Common myeloid progenitor, CD34-positive (primary cell): ENCODE measurements around the gene ANKUB1.
A peak's percentile ranks its signal among the peaks of the same experiment; 100 is the strongest.

Experiments used
- CTCF ChIA-PET: fragments of 350-600 bp; sonication (Branson Sonifier 250); formaldehyde crosslinking; loops from one replicate; lab custom pipeline; 2021; ENCODE audit warnings: antibody characterized with exemption; lab: Charles Lee
- POLR2A ChIA-PET: fragments of 350-600 bp; sonication (Branson Sonifier 250); formaldehyde crosslinking; loops from one replicate; lab custom pipeline; 2021; ENCODE audit warnings: antibody characterized with exemption; lab: Charles Lee
- DNase-seq, 3 donors: peaks; one replicate each; pipeline versions ENCODE4 v3.0.0 to v3.0.0-alpha.2; 2013
- H3K27ac ChIP-seq, 2 experiments: 1 replicate in 1 of 2; 2 replicates in 1 of 2; pipeline ENCODE4 v1.7.0; 2013; ENCODE audit warnings: inconsistent platforms in 2 of 2, low read length in 2 of 2, mild to moderate bottlenecking in 2 of 2, low read depth in 1 of 2, moderate library complexity in 1 of 2; ENCODE audit not compliant: severe bottlenecking in 2 of 2, insufficient read depth in 1 of 2, poor library complexity in 1 of 2
- H3K27me3 ChIP-seq, 5 experiments: replicated peaks in 2 of 5; 1 replicate in 3 of 5; 2 replicates in 2 of 5; pipeline versions ENCODE4 v1.6.1 to v1.7.0; 2013; ENCODE audit warnings: low read length in 4 of 5, mild to moderate bottlenecking in 2 of 5, moderate library complexity in 2 of 5, inconsistent platforms in 1 of 5; ENCODE audit not compliant: insufficient read depth in 5 of 5, control insufficient read depth in 4 of 5
- H3K36me3 ChIP-seq, 4 experiments: 1 replicate in 2 of 4; 2 replicates in 2 of 4; pipeline versions ENCODE4 v1.6.1 to v1.7.0; 2013; ENCODE audit warnings: low read length in 3 of 4, control low read depth in 1 of 4, mild to moderate bottlenecking in 1 of 4; ENCODE audit not compliant: control insufficient read depth in 4 of 4, insufficient read depth in 4 of 4
- H3K4me1 ChIP-seq, 4 experiments: 1 replicate in 3 of 4; 2 replicates in 1 of 4; pipeline versions ENCODE4 v1.6.1 to v1.7.1; 2013; ENCODE audit warnings: low read length in 3 of 4, mild to moderate bottlenecking in 3 of 4, control low read depth in 1 of 4, inconsistent platforms in 1 of 4, moderate library complexity in 1 of 4; ENCODE audit not compliant: control insufficient read depth in 4 of 4, insufficient read depth in 4 of 4; ENCODE audit errors: control extremely low read depth in 1 of 4
- H3K4me3 ChIP-seq, 7 experiments: 1 replicate in 4 of 7; 2 replicates in 3 of 7; pipeline versions ENCODE4 v1.5.1 to v1.7.0; 2013; ENCODE audit warnings: mild to moderate bottlenecking in 7 of 7, low read length in 6 of 7, moderate library complexity in 6 of 7, inconsistent platforms in 2 of 7, low read depth in 2 of 7, control low read depth in 1 of 7; ENCODE audit not compliant: insufficient read depth in 4 of 7, control insufficient read depth in 1 of 7; ENCODE audit errors: extremely low read depth in 1 of 7
- H3K9me3 ChIP-seq, 5 experiments: 1 replicate in 4 of 5; 2 replicates in 1 of 5; pipeline versions ENCODE4 v1.6.1 to v1.7.1; 2013; ENCODE audit warnings: low read length in 4 of 5, mild to moderate bottlenecking in 2 of 5, inconsistent platforms in 1 of 5, low read depth in 1 of 5, moderate library complexity in 1 of 5; ENCODE audit not compliant: control insufficient read depth in 4 of 5, insufficient read depth in 2 of 5; ENCODE audit errors: control extremely low read depth in 1 of 5
- WGBS: methylation state at CpG from one replicate; pipeline ENCODE4 v1.1.5; 2013; ENCODE audit not compliant: insufficient coverage; 5-methylcytosine and 5-hydroxymethylcytosine counted together

ANKUB1 gene

DNA sequence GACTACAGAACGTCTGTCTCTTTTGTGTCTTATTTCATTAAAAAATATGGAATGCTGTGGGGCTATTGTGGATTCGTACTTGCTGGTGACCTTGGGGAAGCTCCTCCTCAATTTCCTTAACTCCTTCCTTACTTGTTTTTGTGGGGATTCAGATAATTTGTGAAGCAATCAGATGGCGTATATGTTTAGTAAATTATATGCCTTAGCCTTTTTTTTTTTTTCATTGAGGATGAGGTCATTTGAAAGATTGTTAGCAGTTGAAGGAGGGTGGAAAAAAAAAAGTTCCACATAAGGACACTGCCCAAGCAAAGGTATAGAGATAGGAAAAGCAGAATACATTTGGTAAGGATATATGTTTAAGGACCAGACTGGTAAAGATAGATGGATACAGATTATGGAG is 24.0 kb upstream of the ANKUB1 start:
- H3K4me1 ChIP-seq: peaks cover 19 to 50% (median 30%) of the 10 kb centered on the region in 4 experiments
- DNase-seq: no peak
- H3K36me3 ChIP-seq: peaks cover 0 to 2% (median 0%) of the 10 kb centered on the region in 4 experiments
- no peaks in the 10 kb centered on the region for H3K27me3 ChIP-seq
- no peak overlapping the region for H3K4me3 ChIP-seq
- WGBS: no CpG with 5 or more reads among the region's 3 CpGs
- CTCF ChIA-PET: interaction anchor here (0.9 to 4.4 kb wide), 2 partner anchors 8 to 10 kb away, joined by 4 to 17 read pairs; no protein-coding TSS in a partner anchor
- H3K9me3 ChIP-seq: peaks cover 0 to 3% (median 0%) of the 10 kb centered on the region in 5 experiments
- peak overlapping the region in 1 of 2 experiments; percentile 27 for H3K27ac ChIP-seq
- POLR2A ChIA-PET: no interaction called here

DNA sequence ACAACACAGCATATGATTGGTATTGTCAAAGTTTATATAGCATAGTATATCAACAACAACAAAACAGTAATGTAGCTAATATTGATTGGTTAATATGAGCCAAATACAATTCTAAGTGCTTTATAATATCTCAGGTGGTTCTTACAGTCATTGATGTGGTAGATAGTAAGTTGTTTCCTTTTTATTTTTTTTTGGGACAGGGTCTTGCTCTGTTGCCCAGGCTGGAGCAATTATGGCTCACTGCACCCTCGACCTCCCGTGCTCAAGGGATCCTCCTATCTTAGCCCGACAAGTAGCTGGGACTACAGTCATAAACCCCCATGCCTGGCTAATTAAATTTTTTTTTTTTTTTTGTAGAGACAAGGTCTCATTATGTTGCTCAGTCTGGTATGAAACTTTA is 23.4 kb upstream of the ANKUB1 start:
- ChIA-PET CTCF (interaction anchor here (0.9 kb wide), 1 partner anchor 10 kb away, joined by 4 read pairs; no protein-coding TSS in a partner anchor), POLR2A (no interaction called here)
- no peaks in the 10 kb centered on the region for H3K9me3 ChIP-seq
- no peaks in the 10 kb centered on the region for H3K36me3 ChIP-seq
- no peak overlapping the region for H3K27ac ChIP-seq
- no peaks in the 10 kb centered on the region for H3K27me3 ChIP-seq
- H3K4me3 ChIP-seq: peak overlapping the region in 2 of 7 experiments; percentile 8 to 16
- peaks cover 19 to 50% (median 30%) of the 10 kb centered on the region in 4 experiments for H3K4me1 ChIP-seq
- DNase-seq: no peak
- WGBS: no CpG with 5 or more reads among the region's 3 CpGs

DNA sequence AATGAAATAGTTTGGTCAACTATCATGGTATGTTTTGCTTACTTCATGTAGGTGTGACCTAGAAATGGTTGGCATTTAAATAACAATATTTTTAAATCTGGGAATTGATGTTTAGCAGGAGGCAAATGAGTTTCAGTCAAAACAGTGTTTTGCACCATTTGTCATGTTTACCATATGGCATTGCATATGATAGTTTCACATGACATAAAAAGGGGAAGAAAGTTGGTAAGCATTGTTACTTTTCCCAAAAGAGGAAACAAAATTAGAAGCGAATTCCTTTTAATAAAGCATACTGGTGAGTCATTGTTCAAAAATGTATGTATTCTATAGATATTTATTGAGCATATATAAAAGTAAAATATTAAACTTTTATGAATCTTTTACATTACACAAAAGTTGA is 23.0 kb upstream of the ANKUB1 start:
- no peak overlapping the region for H3K27ac ChIP-seq
- ChIA-PET POLR2A (no interaction called here), CTCF (interaction anchor here (1.0 to 1.5 kb wide), 2 partner anchors 8 to 47 kb away, joined by 3 read pairs; no protein-coding TSS in a partner anchor)
- DNase-seq: peak in 2 of 3 donors; percentile 27 to 50
- WGBS: no CpG with 5 or more reads among the region's 1 CpG
- H3K4me3 ChIP-seq: peak overlapping the region in 6 of 7 experiments; percentile 28 to 99 (median 96)
- no peaks in the 10 kb centered on the region for H3K36me3 ChIP-seq
- no peaks in the 10 kb centered on the region for H3K27me3 ChIP-seq
- H3K4me1 ChIP-seq: peaks cover 19 to 50% (median 30%) of the 10 kb centered on the region in 4 experiments
- no peaks in the 10 kb centered on the region for H3K9me3 ChIP-seq

GRCh38 chr3:149813367-149814281 is 21.3 kb upstream of the ANKUB1 start:
- peaks cover 19 to 50% (median 30%) of the 10 kb centered on the region in 4 experiments for H3K4me1 ChIP-seq
- H3K36me3 ChIP-seq: no peaks in the 10 kb centered on the region
- CTCF ChIA-PET: interaction anchor here (0.6 to 2.3 kb wide), 7 partner anchors 17 to 528 kb away, joined by 3 to 14 read pairs (median 3); no protein-coding TSS in a partner anchor
- peak overlapping the region; percentile 80 to 88 for H3K27ac ChIP-seq
- peak; percentile 16 to 75 (median 58) for DNase-seq
- no peaks in the 10 kb centered on the region for H3K9me3 ChIP-seq
- peak overlapping the region; percentile 84 to 99 (median 96) for H3K4me3 ChIP-seq
- no peaks in the 10 kb centered on the region for H3K27me3 ChIP-seq
- POLR2A ChIA-PET: interaction anchor here (0.6 kb wide), 1 partner anchor 68 kb away, joined by 3 read pairs; no protein-coding TSS in a partner anchor
- WGBS: 0% methylated on average over 25 of the region's 29 CpGs

- H3K27me3 ChIP-seq: no peaks in the 10 kb centered on the region
- POLR2A ChIA-PET: no interaction called here
- CTCF ChIA-PET: interaction anchor here (0.8 to 2.3 kb wide), 2 partner anchors 38 to 42 kb away, joined by 3 to 14 read pairs; no protein-coding TSS in a partner anchor
- H3K36me3 ChIP-seq: no peaks in the 10 kb centered on the region
- peak; percentile 95 to 96 (median 95) for DNase-seq
- H3K9me3 ChIP-seq: no peaks in the 10 kb centered on the region
- peaks cover 19 to 50% (median 32%) of the 10 kb centered on the region in 4 experiments for H3K4me1 ChIP-seq
- peak within 1 kb of the TSS; percentile 84 to 99 (median 96) for H3K4me3 ChIP-seq
- under 1% methylated on average over 56 of the region's 56 CpGs for WGBS
- peak within 1 kb of the TSS; percentile 80 to 88 for H3K27ac ChIP-seq
Observed at GRCh38 chr3:149812606-149813366, 20.4 kb upstream of the ANKUB1 start, which contains the start of gene RNF13. Gene RNF13 (plus strand): TSS chr3:149813215. CDS start chr3:149846027, 32,812 bp downstream.

- no peaks in the 10 kb centered on the region for H3K27me3 ChIP-seq
- CTCF ChIA-PET: interaction anchor here (0.8 to 1.9 kb wide), 3 partner anchors 37 to 46 kb away, joined by 3 to 12 read pairs (median 9); no protein-coding TSS in a partner anchor
- WGBS: 59% methylated on average over 8 of the region's 13 CpGs
- DNase-seq: no peak
- peak overlapping the region; percentile 80 to 88 for H3K27ac ChIP-seq
- H3K4me1 ChIP-seq: peaks cover 19 to 46% (median 30%) of the 10 kb centered on the region in 4 experiments
- no peaks in the 10 kb centered on the region for H3K9me3 ChIP-seq
- no peaks in the 10 kb centered on the region for H3K36me3 ChIP-seq
- peak overlapping the region; percentile 84 to 99 (median 96) for H3K4me3 ChIP-seq
- POLR2A ChIA-PET: no interaction called here
Observed at GRCh38 chr3:149812165-149812605, 19.8 kb upstream of the ANKUB1 start.
